HG03159 (cell line): ENCODE data around the gene PNPLA7.

Experiments used
- ATAC-seq: cut with Tn5 transposase; IDR thresholded peaks from one replicate; pipeline ENCODE4 v1.9.1; 2021; ENCODE audit warnings: mild to moderate bottlenecking, moderate library complexity; ENCODE audit not compliant: unreplicated experiment

Gene PNPLA7

GRCh38 chr9:137497921-137498719 is 52.1 kb downstream of the PNPLA7 start:
- ATAC-seq = no peak

- ATAC-seq = no peak
Observed at GRCh38 chr9:137496601-137497375, 53.4 kb downstream of the PNPLA7 start.

GRCh38 chr9:137494550-137495351 is 55.5 kb downstream of the PNPLA7 start:
- ATAC-seq = no peak

GRCh38 chr9:137494104-137494544 is 56.1 kb downstream of the PNPLA7 start:
- ATAC-seq = no peak

GRCh38 chr9:137493364-137494103 is 56.7 kb downstream of the PNPLA7 start:
- ATAC-seq = no peak

GRCh38 chr9:137492464-137493363 is 57.5 kb downstream of the PNPLA7 start:
- no peak for ATAC-seq

GRCh38 chr9:137491735-137492432 is 58.3 kb downstream of the PNPLA7 start:
- no peak for ATAC-seq

GRCh38 chr9:137490532-137491186 is 59.5 kb downstream of the PNPLA7 start:
- no peak for ATAC-seq

- no peak for ATAC-seq
Observed at GRCh38 chr9:137488906-137489305, 61.3 kb downstream of the PNPLA7 start.

- no peak for ATAC-seq
Observed at GRCh38 chr9:137488327-137488653, 61.9 kb downstream of the PNPLA7 start.

GRCh38 chr9:137487454-137488326 is 62.5 kb downstream of the PNPLA7 start:
- no peak for ATAC-seq

GRCh38 chr9:137486545-137487453 is 63.4 kb downstream of the PNPLA7 start:
- ATAC-seq = no peak

- no peak for ATAC-seq
Observed at GRCh38 chr9:137486141-137486490, 64.1 kb downstream of the PNPLA7 start.

- no peak for ATAC-seq
Observed at GRCh38 chr9:137485343-137486140, 64.7 kb downstream of the PNPLA7 start.

- no peak for ATAC-seq
Observed at GRCh38 chr9:137484551-137485315, 65.5 kb downstream of the PNPLA7 start.
